Astrocyte (in vitro differentiated cells and primary cell): Measurements from ENCODE around the gene MYCBP2.

ENCODE experiments used
- EZH2 ChIP-seq: IDR thresholded peaks from 2 replicates; pipeline ENCODE4 v1.6.1; 2012; ENCODE audit warnings: mild to moderate bottlenecking, low read length, inconsistent platforms; ENCODE audit not compliant: insufficient read depth
- TF ChIP-seq, protein P1 (sequence below): IDR thresholded peaks from 2 replicates; pipeline ENCODE4 v1.5.1; 2011; ENCODE audit warnings: low read depth, mild to moderate bottlenecking, inconsistent platforms, low read length, moderate library complexity; ENCODE audit not compliant: insufficient read depth

DNA sequence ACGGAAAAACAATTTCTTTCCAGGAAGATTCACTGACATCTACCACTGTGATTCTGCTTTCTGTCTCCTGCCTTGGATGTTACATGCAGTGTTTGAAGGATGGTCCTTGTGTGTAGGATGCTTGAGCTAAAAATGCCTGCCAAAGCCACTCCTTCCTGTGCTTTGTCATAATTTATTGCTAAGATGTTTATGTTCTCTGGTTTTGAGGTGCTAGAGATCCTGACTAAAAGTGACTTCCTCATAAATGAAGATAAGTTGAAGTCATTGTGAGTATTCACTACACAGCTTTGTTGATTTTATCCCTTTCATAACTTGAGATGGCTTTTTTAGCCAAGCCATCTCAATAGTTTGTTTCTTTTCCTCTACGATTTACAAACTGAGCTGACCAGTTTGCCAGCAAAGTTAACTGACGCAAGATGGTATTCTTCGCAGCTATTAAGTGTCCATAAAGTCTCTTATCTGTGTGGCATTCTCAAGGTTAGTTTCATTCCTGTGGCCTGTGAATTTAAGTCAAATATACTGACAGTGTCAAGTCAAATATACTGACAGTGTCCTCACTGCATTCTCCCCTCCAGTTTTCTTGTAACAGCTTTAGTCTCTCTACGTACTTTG lies 284.2 kb downstream of the MYCBP2 start:
- TF ChIP-seq, protein P1, sequence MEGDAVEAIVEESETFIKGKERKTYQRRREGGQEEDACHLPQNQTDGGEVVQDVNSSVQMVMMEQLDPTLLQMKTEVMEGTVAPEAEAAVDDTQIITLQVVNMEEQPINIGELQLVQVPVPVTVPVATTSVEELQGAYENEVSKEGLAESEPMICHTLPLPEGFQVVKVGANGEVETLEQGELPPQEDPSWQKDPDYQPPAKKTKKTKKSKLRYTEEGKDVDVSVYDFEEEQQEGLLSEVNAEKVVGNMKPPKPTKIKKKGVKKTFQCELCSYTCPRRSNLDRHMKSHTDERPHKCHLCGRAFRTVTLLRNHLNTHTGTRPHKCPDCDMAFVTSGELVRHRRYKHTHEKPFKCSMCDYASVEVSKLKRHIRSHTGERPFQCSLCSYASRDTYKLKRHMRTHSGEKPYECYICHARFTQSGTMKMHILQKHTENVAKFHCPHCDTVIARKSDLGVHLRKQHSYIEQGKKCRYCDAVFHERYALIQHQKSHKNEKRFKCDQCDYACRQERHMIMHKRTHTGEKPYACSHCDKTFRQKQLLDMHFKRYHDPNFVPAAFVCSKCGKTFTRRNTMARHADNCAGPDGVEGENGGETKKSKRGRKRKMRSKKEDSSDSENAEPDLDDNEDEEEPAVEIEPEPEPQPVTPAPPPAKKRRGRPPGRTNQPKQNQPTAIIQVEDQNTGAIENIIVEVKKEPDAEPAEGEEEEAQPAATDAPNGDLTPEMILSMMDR = no peak
- no peak for TF ChIP-seq EZH2
